Measurements from ENCODE around the gene TM6SF1. TPM values are rescaled to one million over a fixed set of nuclear protein-coding genes. Genes with fewer than 3 reads are reported as not detected.

TM6SF1 gene
- total RNA-seq, 2 donors from 2014 or later, result 9.1 to 11.0 TPM

- Histone ChIP-seq H3K4me3 (no peak overlapping the region), H3K4me1 (ENCODE audit: control insufficient read depth in 1 of 2, low read depth in 2 of 2) (no peaks in the 10 kb centered on the region), H3K9me3 (no peaks in the 10 kb centered on the region), H3K27ac (no peak overlapping the region), H3K36me3 (peaks cover 5% of the 10 kb centered on the region), H3K27me3 (replicated peaks; ENCODE audit: insufficient read depth) (no peaks in the 10 kb centered on the region)
- no peak for TF ChIP-seq CTCF (IDR thresholded peaks at IDR 0.05)
- DNase-seq (ENCODE audit: low spot score) (no peak), ATAC-seq (ENCODE audit: insufficient number of reproducible peaks, low FRiP score, low read depth) (no peak)
These were observed 53.3 kb downstream of the TM6SF1 start for GRCh38 chr15:83160741-83161140.

- no peak for TF ChIP-seq CTCF (IDR thresholded peaks at IDR 0.05)
- no peaks in the 10 kb centered on the region for H3K4me1 ChIP-seq (ENCODE audit: control insufficient read depth in 1 of 2, low read depth in 2 of 2)
- no peaks in the 10 kb centered on the region for H3K36me3 ChIP-seq
- no peak overlapping the region for H3K27ac ChIP-seq
- DNase-seq (ENCODE audit: low spot score), result no peak
- H3K4me3 ChIP-seq, result no peak overlapping the region
- no peak for ATAC-seq (ENCODE audit: insufficient number of reproducible peaks, low FRiP score, low read depth)
- no peaks in the 10 kb centered on the region for H3K27me3 ChIP-seq (replicated peaks; ENCODE audit: insufficient read depth)
- H3K9me3 ChIP-seq, result peaks cover 11% of the 10 kb centered on the region
These were observed 55.6 kb downstream of the TM6SF1 start for GRCh38 chr15:83163032-83163431.

GRCh38 chr15:83164111-83164770, 56.8 kb downstream of the TM6SF1 start:
- H3K36me3 ChIP-seq, result no peaks in the 10 kb centered on the region

GRCh38 chr15:83164771-83165404, 57.4 kb downstream of the TM6SF1 start:
- Histone ChIP-seq H3K4me3 (no peak overlapping the region), H3K36me3 (no peaks in the 10 kb centered on the region), H3K27me3 (replicated peaks; ENCODE audit: insufficient read depth) (no peaks in the 10 kb centered on the region), H3K4me1 (ENCODE audit: control insufficient read depth in 1 of 2, low read depth in 2 of 2) (no peaks in the 10 kb centered on the region), H3K27ac (no peak overlapping the region), H3K9me3 (peaks cover 11% of the 10 kb centered on the region)
- no peak for TF ChIP-seq CTCF (IDR thresholded peaks at IDR 0.05)
- DNase-seq (ENCODE audit: low spot score), result no peak
- ATAC-seq (ENCODE audit: insufficient number of reproducible peaks, low FRiP score, low read depth), result no peak

More at GRCh38 chr15:83164111-83164770, 56.8 kb downstream of the TM6SF1 start:
- ATAC-seq (ENCODE audit: insufficient number of reproducible peaks, low FRiP score, low read depth) (no peak), DNase-seq (ENCODE audit: low spot score) (no peak)
- Histone ChIP-seq H3K4me1 (ENCODE audit: control insufficient read depth in 1 of 2, low read depth in 2 of 2) (no peaks in the 10 kb centered on the region), H3K27me3 (replicated peaks; ENCODE audit: insufficient read depth) (no peaks in the 10 kb centered on the region), H3K4me3 (no peak overlapping the region), H3K27ac (no peak overlapping the region), H3K9me3 (peaks cover 11% of the 10 kb centered on the region)
- TF ChIP-seq CTCF (IDR thresholded peaks at IDR 0.05), result no peak

- DNase-seq (ENCODE audit: low spot score) (no peak), ATAC-seq (ENCODE audit: insufficient number of reproducible peaks, low FRiP score, low read depth) (no peak)
- Histone ChIP-seq H3K36me3 (no peaks in the 10 kb centered on the region), H3K9me3 (peaks cover 11% of the 10 kb centered on the region), H3K4me3 (no peak overlapping the region), H3K27me3 (replicated peaks; ENCODE audit: insufficient read depth) (no peaks in the 10 kb centered on the region), H3K4me1 (ENCODE audit: control insufficient read depth in 1 of 2, low read depth in 2 of 2) (no peaks in the 10 kb centered on the region), H3K27ac (no peak overlapping the region)
- TF ChIP-seq CTCF (IDR thresholded peaks at IDR 0.05), result no peak
These were observed 58.8 kb downstream of the TM6SF1 start for GRCh38 chr15:83166218-83166617.

All from thoracic aorta (tissue), 2 donors.